Neural cell (in vitro differentiated cells): ENCODE results near the gene FNDC1. TPM values are rescaled to one million over a fixed set of nuclear protein-coding genes. Genes with fewer than 3 reads are reported as not detected.
"Not testable (repeated sequence)": the region's sequence is repeated elsewhere in the genome, so short reads cannot be mapped to it uniquely, and the experiment has no call there.

Experiments used
- H2AFZ ChIP-seq: fragments of 200-600, 300-800 bp; sonication (generic), shearing (Covaris generic); 2 replicates; pipeline ENCODE4 v1.6.0; 2014; ENCODE audit warnings: low read depth, mild to moderate bottlenecking, antibody characterized with exemption, low read length, moderate library complexity
- H3F3A ChIP-seq: fragments of 200-600 bp; shearing (Covaris generic); 2 replicates; pipeline ENCODE4 v1.6.1; 2016; ENCODE audit warnings: mild to moderate bottlenecking, moderate library complexity, mixed read lengths, antibody characterized with exemption, low read length; ENCODE audit not compliant: insufficient read depth, poor library complexity, severe bottlenecking
- H3K27ac ChIP-seq: fragments of 200-600, 300-800 bp; sonication (generic), shearing (Covaris generic); 2 replicates; pipeline ENCODE4 v1.5.1; 2014; ENCODE audit warnings: mild to moderate bottlenecking, low read length, moderate library complexity
- H3K27me3 ChIP-seq: fragments of 300-800, 200-600 bp; sonication (generic), shearing (Covaris generic); 2 replicates; pipeline ENCODE4 v1.6.0; 2014; ENCODE audit warnings: mild to moderate bottlenecking, low read depth, low read length, moderate library complexity; ENCODE audit not compliant: insufficient read depth
- H3K36me3 ChIP-seq: fragments of 300-800, 200-600 bp; sonication (generic), shearing (Covaris generic); 2 replicates; pipeline ENCODE4 v1.5.1; 2014; ENCODE audit warnings: mild to moderate bottlenecking, antibody characterized with exemption, low read length, moderate library complexity; ENCODE audit not compliant: insufficient read depth
- H3K4me2 ChIP-seq: fragments of 300-800, 200-600 bp; sonication (generic), shearing (Covaris generic); 2 replicates; pipeline ENCODE4 v1.6.0; 2014; ENCODE audit warnings: mild to moderate bottlenecking, low read length
- H3K4me3 ChIP-seq: fragments of 300-800, 200-600 bp; sonication (generic), shearing (Covaris generic); 2 replicates; pipeline ENCODE4 v1.5.1; 2014; ENCODE audit warnings: mild to moderate bottlenecking, low read length, moderate library complexity
- H3K79me2 ChIP-seq: fragments of 200-600 bp; shearing (Covaris generic); replicated peaks from 2 replicates; pipeline ENCODE4 v1.6.0; 2014; ENCODE audit warnings: mild to moderate bottlenecking, low read length, moderate library complexity; ENCODE audit not compliant: insufficient read depth
- H3K9ac ChIP-seq: fragments of 300-800, 200-600 bp; sonication (generic), shearing (Covaris generic); 2 replicates; pipeline ENCODE4 v1.6.1; 2016; ENCODE audit warnings: mild to moderate bottlenecking, low read length, mixed read lengths
- H3K9me2 ChIP-seq: fragments of 200-600 bp; shearing (Covaris generic); 2 replicates; pipeline ENCODE4 v1.6.1; 2016; ENCODE audit warnings: mild to moderate bottlenecking, low read length, mixed read lengths; ENCODE audit not compliant: insufficient read depth
- H3K9me3 ChIP-seq: fragments of 200-600, 300-800 bp; sonication (generic), shearing (Covaris generic); 2 replicates; pipeline ENCODE4 v1.6.1; 2016; ENCODE audit warnings: mild to moderate bottlenecking, mixed run types, low read length, moderate library complexity, mixed read lengths
- H4K20me1 ChIP-seq: fragments of 200-600 bp; shearing (Covaris generic); 2 replicates; pipeline ENCODE4 v1.6.1; 2016; ENCODE audit warnings: mild to moderate bottlenecking, mixed run types; ENCODE audit not compliant: insufficient read depth
- CTCF ChIP-seq: fragments of 450-650 bp; IDR thresholded peaks from 2 replicates; pipeline ENCODE4 v1.5.1; 2014; ENCODE audit warnings: antibody characterized with exemption, mild to moderate bottlenecking, moderate library complexity; ENCODE audit not compliant: poor library complexity, severe bottlenecking
- EP300 ChIP-seq: fragments of 450-650 bp; conservative IDR thresholded peaks from 2 replicates; pipeline ENCODE4 v1.6.1; 2014; ENCODE audit warnings: antibody characterized with exemption, mild to moderate bottlenecking, moderate library complexity; ENCODE audit not compliant: poor library complexity, severe bottlenecking
- EZH2 ChIP-seq: fragments of 200-600, 300-800 bp; shearing (Covaris generic), sonication (generic); IDR thresholded peaks from 2 replicates; pipeline ENCODE4 v1.6.1; 2014; ENCODE audit warnings: antibody characterized with exemption, low read length, borderline replicate concordance, mild to moderate bottlenecking; ENCODE audit not compliant: insufficient read depth, poor library complexity, severe bottlenecking
- MXI1 ChIP-seq: fragments of 450-650 bp; conservative IDR thresholded peaks from 2 replicates; pipeline ENCODE4 v1.6.1; 2014; ENCODE audit warnings: antibody characterized with exemption, mild to moderate bottlenecking; ENCODE audit not compliant: poor library complexity, severe bottlenecking
- POLR2AphosphoS5 ChIP-seq: IDR thresholded peaks from 2 replicates; pipeline ENCODE4 v1.6.1; 2012
- RAD21 ChIP-seq: fragments of 450-650 bp; conservative IDR thresholded peaks from 2 replicates; pipeline ENCODE4 v1.6.1; 2014; ENCODE audit warnings: antibody characterized with exemption, mild to moderate bottlenecking, moderate library complexity
- REST ChIP-seq: IDR thresholded peaks from 2 replicates; pipeline ENCODE4 v1.6.1; 2012; ENCODE audit warnings: borderline replicate concordance
- SMC3 ChIP-seq: fragments of 450-650 bp; conservative IDR thresholded peaks from 2 replicates; pipeline ENCODE4 v1.6.1; 2014; ENCODE audit warnings: antibody characterized with exemption, mild to moderate bottlenecking, moderate library complexity; ENCODE audit not compliant: poor library complexity
- TAF1 ChIP-seq: IDR thresholded peaks from 2 replicates; pipeline ENCODE4 v1.6.1; 2012; ENCODE audit warnings: low read depth
- polyA plus RNA-seq: library from polyadenylated mRNA; depleted of rRNA; stranded (reverse); fragments of >200 nt; gene quantifications from 2 replicates; pipeline ENCODE4 v1.2.3, GENCODE V29; 2014

FNDC1 gene
- polyA plus RNA-seq, 1 donor from 2014 or later, result not detected

- no peaks in the 10 kb centered on the region for H3K36me3 ChIP-seq
- H3K27ac ChIP-seq, result no peak overlapping the region
- TF ChIP-seq EZH2 (no peak), SMC3 (no peak), MXI1 (no peak), EP300 (no peak), RAD21 (no peak), POLR2AphosphoS5 (no peak), REST (no peak), CTCF (no peak), TAF1 (no peak)
- no peaks in the 10 kb centered on the region for H3K27me3 ChIP-seq
- no peaks in the 10 kb centered on the region for H4K20me1 ChIP-seq
- H3F3A ChIP-seq, result no peaks in the 10 kb centered on the region
- H3K79me2 ChIP-seq, result no peaks in the 10 kb centered on the region
- no peak overlapping the region for H2AFZ ChIP-seq
- no peak overlapping the region for H3K9ac ChIP-seq
- no peaks in the 10 kb centered on the region for H3K9me2 ChIP-seq
- no peak overlapping the region for H3K4me2 ChIP-seq
- H3K9me3 ChIP-seq, result no peaks in the 10 kb centered on the region
- no peak overlapping the region for H3K4me3 ChIP-seq
These were observed 47.7 kb upstream of the FNDC1 start for GRCh38 chr6:159121486-159121885.

GRCh38 chr6:159122453-159122852 is 46.7 kb upstream of the FNDC1 start:
- Histone ChIP-seq H3K9ac (no peak overlapping the region), H3K27ac (no peak overlapping the region), H3K9me2 (no peaks in the 10 kb centered on the region), H3K36me3 (no peaks in the 10 kb centered on the region), H2AFZ (no peak overlapping the region), H3F3A (no peaks in the 10 kb centered on the region), H4K20me1 (no peaks in the 10 kb centered on the region), H3K4me2 (no peak overlapping the region), H3K4me3 (no peak overlapping the region), H3K9me3 (no peaks in the 10 kb centered on the region), H3K79me2 (no peaks in the 10 kb centered on the region), H3K27me3 (no peaks in the 10 kb centered on the region)
- no peak for TF ChIP-seq EZH2
- TF ChIP-seq POLR2AphosphoS5, result no peak
- no peak for TF ChIP-seq RAD21
- no peak for TF ChIP-seq CTCF
- TF ChIP-seq SMC3, result no peak
- TF ChIP-seq REST, result no peak

GRCh38 chr6:159123831-159124230 is 45.4 kb upstream of the FNDC1 start:
- not testable (repeated sequence) for H3K9me2 ChIP-seq, H3K27ac ChIP-seq, H3K4me2 ChIP-seq, H3K27me3 ChIP-seq, H3F3A ChIP-seq, H3K79me2 ChIP-seq, H3K4me3 ChIP-seq, H3K9ac ChIP-seq, H2AFZ ChIP-seq, H3K36me3 ChIP-seq, H4K20me1 ChIP-seq, H3K9me3 ChIP-seq
